ENCODE results near the gene TYK2.

DNA sequence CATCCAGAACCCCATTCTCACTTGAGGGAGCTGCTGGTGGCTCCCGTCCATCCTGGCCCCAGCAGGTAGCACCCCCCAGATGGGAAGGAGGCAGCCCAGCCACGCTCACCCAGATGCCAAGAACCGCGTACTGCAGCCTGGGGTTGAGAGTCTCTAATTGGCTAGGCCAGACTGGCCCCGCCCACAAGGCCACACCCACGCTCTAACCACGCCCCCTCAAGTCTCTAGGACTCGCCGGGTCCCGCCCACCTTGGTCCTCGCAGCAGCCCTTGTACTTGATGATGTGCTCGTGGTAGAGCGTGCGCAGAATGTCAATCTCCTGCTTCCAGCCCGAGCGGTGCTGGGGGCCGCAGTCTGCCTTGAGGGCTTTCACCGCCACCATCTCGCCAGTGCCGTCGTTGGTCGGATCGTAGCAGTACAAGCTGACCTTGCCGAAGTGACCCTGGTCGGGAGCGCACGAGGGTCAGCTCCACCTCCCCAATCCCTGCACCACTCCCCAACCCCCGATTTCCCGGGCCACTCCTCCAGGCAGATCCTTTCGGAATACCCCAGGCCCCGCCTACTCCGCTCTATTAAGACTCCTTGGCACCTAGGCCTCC, 26.5 kb downstream of the TYK2 start:
- TF ChIP-seq, protein P1, sequence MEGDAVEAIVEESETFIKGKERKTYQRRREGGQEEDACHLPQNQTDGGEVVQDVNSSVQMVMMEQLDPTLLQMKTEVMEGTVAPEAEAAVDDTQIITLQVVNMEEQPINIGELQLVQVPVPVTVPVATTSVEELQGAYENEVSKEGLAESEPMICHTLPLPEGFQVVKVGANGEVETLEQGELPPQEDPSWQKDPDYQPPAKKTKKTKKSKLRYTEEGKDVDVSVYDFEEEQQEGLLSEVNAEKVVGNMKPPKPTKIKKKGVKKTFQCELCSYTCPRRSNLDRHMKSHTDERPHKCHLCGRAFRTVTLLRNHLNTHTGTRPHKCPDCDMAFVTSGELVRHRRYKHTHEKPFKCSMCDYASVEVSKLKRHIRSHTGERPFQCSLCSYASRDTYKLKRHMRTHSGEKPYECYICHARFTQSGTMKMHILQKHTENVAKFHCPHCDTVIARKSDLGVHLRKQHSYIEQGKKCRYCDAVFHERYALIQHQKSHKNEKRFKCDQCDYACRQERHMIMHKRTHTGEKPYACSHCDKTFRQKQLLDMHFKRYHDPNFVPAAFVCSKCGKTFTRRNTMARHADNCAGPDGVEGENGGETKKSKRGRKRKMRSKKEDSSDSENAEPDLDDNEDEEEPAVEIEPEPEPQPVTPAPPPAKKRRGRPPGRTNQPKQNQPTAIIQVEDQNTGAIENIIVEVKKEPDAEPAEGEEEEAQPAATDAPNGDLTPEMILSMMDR (IDR thresholded peaks at IDR 0.05): no peak
- TF ChIP-seq POLR2A (IDR thresholded peaks at IDR 0.05): no peak

Data from tibial nerve (tissue), 3 donors.